Stimulated activated effector memory CD8-positive, alpha-beta T cell treated with anti-CD3 and anti-CD28 coated beads, Interleukin-12 subunit alpha, Interleukin-12 subunit beta, amount 100 ng/mL, for 72 hours (primary cell): ENCODE measurements around the gene FAM90A1.
"Not testable (repeated sequence)": the region's sequence is repeated elsewhere in the genome, so short reads cannot be mapped to it uniquely, and the experiment has no call there.

Experiments
- ATAC-seq: fragments of 150-1000 bp; cut with Tn5 transposase; 2 replicates; pipeline ENCODE4 v1.10.0; 2021
- DNase-seq, 2 donors: peaks; one replicate each; pipeline ENCODE4 v3.0.0; 2021 to 2022; ENCODE audit warnings: low spot score in 2 of 2
- H3K27ac Mint-ChIP-seq: one replicate; pipeline ENCODE4 v1.8.0; 2022; ENCODE audit warnings: mild to moderate bottlenecking, mixed read lengths
- H3K36me3 Mint-ChIP-seq: one replicate; pipeline ENCODE4 v1.8.0; 2022; ENCODE audit warnings: mild to moderate bottlenecking, mixed read lengths
- H3K4me1 Mint-ChIP-seq: one replicate; pipeline ENCODE4 v1.8.0; 2022; ENCODE audit warnings: mixed read lengths
- H3K4me3 Mint-ChIP-seq: one replicate; pipeline ENCODE4 v1.8.0; 2022; ENCODE audit warnings: mild to moderate bottlenecking, mixed read lengths
- H3K9me3 Mint-ChIP-seq: one replicate; pipeline ENCODE4 v1.8.0; 2022; ENCODE audit warnings: mixed read lengths

FAM90A1 gene

DNA sequence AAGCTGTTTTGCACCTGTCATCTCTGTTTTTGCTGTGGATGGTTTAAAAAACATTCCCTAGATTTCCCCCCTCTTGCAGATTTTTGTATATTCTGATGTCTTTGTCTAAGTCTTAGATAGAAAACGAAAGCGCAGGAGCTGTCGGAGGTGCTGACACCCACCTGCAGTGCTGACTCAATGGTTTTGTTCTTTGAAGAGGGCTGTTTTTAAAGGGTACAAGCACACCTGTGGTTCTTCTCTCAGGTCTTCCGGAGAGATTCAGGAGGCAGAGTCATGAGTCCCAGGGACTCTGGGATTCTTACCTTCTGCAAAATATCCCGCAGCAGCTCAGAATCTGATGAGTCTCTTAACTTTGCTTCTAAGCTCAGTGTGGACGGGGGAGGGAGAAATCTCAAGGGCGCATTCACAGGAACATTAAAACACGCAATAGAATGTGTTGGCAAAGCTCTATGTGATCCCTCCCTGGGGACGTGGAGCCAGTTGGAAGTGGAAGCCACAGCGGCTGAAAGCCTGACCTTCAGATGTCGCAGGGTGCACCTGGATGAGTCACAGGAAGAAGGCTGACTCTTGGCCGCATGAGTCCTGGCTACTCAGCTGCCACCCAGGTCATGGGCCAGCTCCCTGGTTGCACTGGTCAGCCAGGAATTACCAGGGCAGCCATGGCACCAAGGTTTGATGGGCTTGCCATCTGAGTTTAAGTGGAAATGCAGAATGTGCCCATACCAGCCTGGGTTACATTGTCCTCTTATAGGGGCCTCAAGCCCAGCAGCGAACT lies 13.1 kb upstream of the FAM90A1 start:
- H3K36me3 Mint-ChIP-seq, DNase-seq, H3K4me3 Mint-ChIP-seq, H3K9me3 Mint-ChIP-seq, H3K4me1 Mint-ChIP-seq, H3K27ac Mint-ChIP-seq, ATAC-seq: not testable (repeated sequence)

DNA sequence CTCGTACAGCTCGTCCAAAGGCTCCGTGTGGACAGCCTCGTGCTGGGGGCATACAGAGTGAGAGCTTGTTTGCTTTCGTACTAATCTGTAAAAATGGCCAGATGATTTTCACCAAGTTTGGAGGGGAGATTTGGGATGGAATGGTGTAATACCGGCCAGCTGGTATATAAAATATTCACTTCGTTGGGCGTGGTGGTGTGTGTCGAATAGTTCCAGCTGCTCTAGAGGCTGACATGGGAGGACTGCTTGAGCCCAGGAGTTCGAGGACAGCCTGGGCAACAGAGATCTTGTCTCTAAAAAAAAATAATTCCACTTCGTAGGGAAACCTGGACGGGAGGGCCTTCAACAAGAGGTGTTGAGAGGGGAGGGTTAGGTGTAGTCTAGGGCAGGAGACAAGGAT lies 9.6 kb upstream of the FAM90A1 start:
- H3K9me3 Mint-ChIP-seq, ATAC-seq, H3K4me1 Mint-ChIP-seq, H3K36me3 Mint-ChIP-seq, H3K27ac Mint-ChIP-seq, H3K4me3 Mint-ChIP-seq: not testable (repeated sequence)
- DNase-seq, result peak in 1 of 2 donors; percentile 47

DNA sequence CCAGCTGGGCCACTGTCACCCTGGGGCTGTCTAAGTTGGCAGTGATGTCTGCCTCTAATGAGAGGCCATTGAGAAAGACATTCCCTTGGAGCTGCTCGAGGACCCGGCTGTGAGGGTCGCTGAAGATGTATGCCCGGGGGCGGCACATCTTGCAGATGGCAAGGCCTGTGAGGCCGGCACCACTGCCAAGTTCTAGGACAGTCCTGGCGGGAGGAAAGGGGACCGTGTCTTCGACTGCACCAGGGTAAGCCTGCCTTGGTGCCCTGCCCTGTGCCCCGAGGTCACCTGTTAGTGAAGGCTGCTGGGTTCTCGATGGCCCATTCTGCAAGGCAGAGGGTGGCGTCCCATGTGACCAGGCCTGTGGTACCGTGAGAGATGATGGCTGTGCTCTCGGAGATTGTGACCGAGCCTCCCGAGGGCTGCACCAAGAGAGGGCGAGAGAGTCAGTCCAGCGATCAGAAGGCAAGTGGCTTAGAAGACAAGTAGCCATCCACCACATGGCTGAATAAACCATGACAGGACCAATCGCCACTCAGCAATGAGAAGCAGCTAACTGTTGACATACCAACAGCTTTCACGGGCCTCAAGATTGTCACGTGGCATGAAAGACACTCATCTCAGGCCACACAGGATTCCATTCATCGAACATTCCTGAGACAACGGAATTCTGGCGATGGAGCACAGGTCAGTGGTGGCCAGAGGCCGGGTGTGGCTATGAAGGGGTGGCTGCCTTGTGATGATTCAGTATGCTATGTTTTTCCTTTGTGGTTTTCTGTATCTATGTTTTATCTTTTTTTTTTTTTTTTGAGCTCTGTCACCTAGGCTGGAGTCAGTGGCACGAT lies 8.1 kb upstream of the FAM90A1 start:
- not testable (repeated sequence) for H3K36me3 Mint-ChIP-seq, H3K27ac Mint-ChIP-seq, ATAC-seq, H3K4me3 Mint-ChIP-seq, H3K9me3 Mint-ChIP-seq
- peaks cover 12% of the 10 kb centered on the region for H3K4me1 Mint-ChIP-seq
- DNase-seq, result peak in 1 of 2 donors; percentile 46

DNA sequence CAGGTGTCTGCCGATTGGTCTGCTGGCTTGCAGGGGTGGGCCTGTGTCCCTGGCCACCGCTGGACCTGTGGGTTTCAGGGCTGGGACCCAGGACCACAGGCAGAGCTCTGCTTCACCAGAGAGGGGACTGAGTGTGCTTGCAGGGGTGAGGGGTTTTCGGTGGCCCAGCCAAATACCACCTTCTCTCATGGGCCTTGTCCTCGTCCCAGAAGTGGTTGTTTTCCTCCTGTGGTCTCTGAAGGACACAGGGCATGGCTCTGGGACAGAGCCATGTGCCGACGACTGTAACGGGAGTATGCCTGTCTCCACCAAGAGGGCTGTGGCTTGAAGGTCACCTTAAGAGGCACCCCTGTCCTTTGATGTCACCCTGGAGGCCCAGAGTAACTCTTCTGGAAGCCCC lies 7.3 kb upstream of the FAM90A1 start:
- H3K9me3 Mint-ChIP-seq, H3K36me3 Mint-ChIP-seq, ATAC-seq, H3K27ac Mint-ChIP-seq, H3K4me3 Mint-ChIP-seq: not testable (repeated sequence)
- H3K4me1 Mint-ChIP-seq, result peaks cover 12% of the 10 kb centered on the region
- DNase-seq, result peak in 1 of 2 donors; percentile 47

DNA sequence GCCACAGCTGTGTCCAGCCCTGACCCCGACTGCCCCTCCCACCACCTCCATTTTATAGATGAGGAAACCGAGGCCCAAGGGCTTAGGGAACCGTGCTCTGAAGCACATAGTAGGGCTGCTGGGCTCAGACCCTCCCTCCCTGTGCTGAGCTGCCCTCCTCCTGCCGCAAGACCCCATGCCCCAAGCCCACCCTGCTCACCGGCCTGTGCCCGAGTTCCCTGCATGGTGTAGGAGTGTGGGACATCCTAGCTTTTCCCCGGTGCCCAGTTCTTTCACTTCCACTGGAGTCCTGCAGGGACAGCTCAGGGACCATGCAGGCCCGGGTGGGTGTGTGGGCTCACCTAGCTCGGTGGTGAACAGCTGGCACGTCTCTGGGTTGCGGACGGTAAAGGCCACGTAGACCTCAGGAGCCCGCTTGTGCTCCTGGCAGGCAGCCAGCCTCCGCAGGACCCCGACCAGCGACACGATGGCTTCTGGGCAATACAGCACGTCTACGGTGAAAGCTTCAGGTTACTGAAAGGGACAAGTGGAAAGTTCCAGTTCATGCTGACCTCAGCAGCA lies 6.6 kb upstream of the FAM90A1 start:
- H3K4me3 Mint-ChIP-seq, H3K36me3 Mint-ChIP-seq, DNase-seq, H3K9me3 Mint-ChIP-seq, ATAC-seq, H3K27ac Mint-ChIP-seq: not testable (repeated sequence)
- H3K4me1 Mint-ChIP-seq, result peaks cover 12% of the 10 kb centered on the region

DNA sequence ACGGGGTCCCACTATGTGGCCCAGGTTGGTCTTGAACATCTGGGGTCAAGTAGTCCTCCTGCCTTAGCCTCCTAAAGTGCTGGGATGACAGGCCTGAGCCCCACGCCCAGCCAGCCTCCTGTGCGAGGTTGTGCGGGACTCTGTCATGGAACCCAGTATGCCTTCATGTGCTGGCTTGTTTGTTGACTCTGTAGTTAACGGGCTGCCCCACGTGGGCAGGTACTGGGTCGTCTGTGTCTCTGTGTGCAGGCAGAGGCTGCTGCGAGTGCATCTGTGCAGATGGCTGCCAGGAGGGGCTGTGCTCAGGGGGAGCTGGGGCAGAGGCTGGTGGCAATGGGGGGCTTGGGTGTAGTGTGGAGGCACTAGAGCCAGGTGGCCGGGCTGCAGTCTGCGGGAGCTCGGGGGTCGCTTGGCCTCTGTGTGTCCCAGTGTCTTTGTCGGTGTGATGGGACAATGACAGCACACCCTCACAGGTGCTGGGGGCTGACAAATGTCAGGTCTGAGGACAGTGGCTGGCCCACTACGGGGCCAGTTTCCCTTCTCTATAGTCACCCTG lies 6.0 kb upstream of the FAM90A1 start:
- peaks cover 12% of the 10 kb centered on the region for H3K4me1 Mint-ChIP-seq
- not testable (repeated sequence) for H3K4me3 Mint-ChIP-seq, H3K27ac Mint-ChIP-seq, H3K9me3 Mint-ChIP-seq, H3K36me3 Mint-ChIP-seq, ATAC-seq
- DNase-seq, result peak in 1 of 2 donors; percentile 50

DNA sequence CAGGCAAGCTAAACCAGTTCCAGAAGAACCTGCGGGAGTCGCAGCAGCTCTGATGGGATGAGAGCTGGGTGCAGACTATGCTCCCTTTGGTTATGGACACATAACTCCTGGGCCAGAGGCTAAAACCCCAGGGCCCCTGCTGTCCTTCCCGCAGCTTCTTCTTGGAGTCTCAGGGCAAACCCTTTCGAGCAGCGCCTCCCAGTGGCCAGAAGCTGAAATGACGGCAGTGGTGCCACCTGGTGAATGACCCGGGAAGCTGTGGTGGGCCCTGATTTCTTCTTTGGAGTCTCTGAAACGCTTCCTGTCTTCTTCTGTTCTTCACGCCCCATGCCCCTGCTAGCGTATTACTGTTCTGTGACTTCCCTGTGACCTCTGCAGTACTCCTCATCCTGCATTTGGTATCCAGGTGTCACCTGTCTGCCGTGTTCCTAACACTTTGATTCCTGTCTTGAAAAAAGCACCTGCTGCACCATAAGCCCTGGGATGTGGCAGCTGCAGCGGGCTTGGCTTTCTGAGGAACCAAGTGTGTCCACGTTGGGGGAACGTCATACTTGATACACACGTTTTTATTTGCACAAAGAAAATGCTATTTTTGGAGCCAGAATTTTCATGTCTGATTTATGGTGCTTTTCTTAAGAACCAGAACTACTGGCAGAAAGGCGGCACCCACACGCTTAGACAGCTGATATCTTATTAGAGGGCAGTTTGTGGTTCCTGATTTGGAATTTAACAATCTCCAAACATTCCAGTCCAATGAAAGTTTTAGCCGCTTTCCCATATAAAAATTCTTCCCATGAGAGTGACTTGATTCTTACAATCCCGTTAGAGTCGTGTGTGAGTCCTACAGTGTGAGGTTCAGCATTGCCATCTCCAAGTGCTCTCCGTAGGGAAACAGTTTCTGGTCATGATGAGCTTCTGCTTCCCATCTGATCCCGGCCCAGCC lies 4.5 kb upstream of the FAM90A1 start:
- H3K36me3 Mint-ChIP-seq, H3K4me3 Mint-ChIP-seq, H3K27ac Mint-ChIP-seq, H3K9me3 Mint-ChIP-seq, ATAC-seq: not testable (repeated sequence)
- peaks cover 12% of the 10 kb centered on the region for H3K4me1 Mint-ChIP-seq
- DNase-seq, result peak; percentile 59 to 88

DNA sequence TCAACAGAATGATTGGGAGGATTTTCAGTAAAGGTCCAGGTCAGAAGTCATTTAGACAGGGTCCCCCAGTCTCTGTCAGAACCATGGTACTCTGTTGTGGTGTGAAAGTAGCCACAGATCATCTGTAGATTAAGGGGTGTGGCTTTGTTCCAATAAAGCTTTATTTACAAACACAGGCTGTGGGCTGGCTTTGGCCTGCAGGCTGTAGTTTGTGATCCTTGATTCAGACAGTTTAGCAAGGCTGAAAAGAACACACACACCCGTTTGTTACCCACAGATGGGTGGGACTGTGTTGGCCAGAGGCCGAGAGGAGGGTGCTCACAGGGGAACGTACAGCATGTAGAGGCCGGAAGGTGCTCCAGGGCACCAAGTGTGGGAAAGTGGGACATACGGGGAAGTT lies 3.6 kb upstream of the FAM90A1 start:
- H3K36me3 Mint-ChIP-seq, ATAC-seq, H3K4me3 Mint-ChIP-seq, H3K27ac Mint-ChIP-seq, H3K9me3 Mint-ChIP-seq: not testable (repeated sequence)
- H3K4me1 Mint-ChIP-seq, result peaks cover 12% of the 10 kb centered on the region
- peak in 1 of 2 donors; percentile 46 for DNase-seq

DNA sequence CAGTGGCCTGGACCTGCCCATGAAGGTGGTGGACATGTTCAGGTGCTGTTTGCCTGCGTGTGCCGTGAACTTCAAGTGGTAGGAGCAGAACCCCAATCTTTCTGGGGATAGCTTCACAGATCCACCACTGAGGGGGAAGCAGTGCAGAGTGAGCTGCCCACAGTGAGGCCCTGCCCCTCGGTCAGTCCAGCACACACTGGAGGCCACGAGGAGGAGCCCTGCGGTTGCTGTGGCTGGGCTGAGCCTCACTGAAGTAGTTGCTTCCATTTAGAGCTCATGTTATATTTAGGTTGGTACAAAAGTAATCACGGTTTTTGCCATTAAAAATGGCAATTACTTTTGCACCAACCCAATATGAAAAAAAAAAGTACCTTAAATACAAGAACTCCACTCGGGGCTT lies 2.1 kb upstream of the FAM90A1 start:
- H3K4me1 Mint-ChIP-seq, result peaks cover 12% of the 10 kb centered on the region
- not testable (repeated sequence) for H3K4me3 Mint-ChIP-seq, DNase-seq, H3K36me3 Mint-ChIP-seq, H3K9me3 Mint-ChIP-seq, ATAC-seq, H3K27ac Mint-ChIP-seq

DNA sequence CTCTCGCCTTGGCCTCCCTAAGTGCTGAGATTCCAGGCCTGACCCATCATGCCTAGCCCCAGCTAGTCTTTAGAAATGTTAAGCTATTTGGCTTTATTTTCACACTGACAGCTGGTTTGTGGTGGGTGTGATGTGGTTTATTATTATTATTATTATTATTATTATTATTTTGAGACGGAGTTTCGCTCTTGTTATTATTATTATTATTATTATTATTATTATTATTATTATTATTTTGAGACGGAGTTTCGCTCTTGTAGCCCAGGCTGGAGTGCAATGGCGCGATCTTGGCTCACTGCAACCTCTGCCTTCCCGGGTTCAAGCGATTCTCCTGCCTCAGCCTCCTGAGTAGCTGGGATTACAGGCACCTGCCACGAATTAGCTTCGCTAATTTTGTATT lies 1.2 kb upstream of the FAM90A1 start:
- not testable (repeated sequence) for H3K9me3 Mint-ChIP-seq, H3K36me3 Mint-ChIP-seq, ATAC-seq, H3K4me3 Mint-ChIP-seq, H3K27ac Mint-ChIP-seq, DNase-seq
- H3K4me1 Mint-ChIP-seq, result peaks cover 12% of the 10 kb centered on the region

DNA sequence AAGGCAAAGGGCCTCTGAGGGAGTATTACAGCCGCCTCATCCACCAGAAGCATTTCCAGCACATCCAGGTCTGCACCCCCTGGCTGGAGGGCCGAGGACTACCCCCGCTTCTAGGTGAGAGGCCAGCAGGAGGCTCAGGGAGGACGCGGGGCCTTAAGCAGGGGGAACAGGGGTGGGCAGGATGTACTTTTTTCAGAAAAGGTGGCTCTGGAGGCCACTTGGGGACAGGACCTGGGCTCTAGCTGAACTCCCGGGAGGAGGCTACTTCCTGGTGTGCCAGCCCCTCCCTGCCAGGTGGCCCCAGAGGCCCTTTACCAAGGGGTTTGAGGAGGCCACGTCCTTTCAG lies 287 bp upstream of the FAM90A1 start:
- DNase-seq, result peak in 1 of 2 donors; percentile 65
- not testable (repeated sequence) for H3K36me3 Mint-ChIP-seq, ATAC-seq, H3K9me3 Mint-ChIP-seq
- Mint-ChIP-seq H3K4me3 (peak overlapping the region; percentile 65), H3K4me1 (peaks cover 12% of the 10 kb centered on the region), H3K27ac (peak overlapping the region; percentile 40)

DNA sequence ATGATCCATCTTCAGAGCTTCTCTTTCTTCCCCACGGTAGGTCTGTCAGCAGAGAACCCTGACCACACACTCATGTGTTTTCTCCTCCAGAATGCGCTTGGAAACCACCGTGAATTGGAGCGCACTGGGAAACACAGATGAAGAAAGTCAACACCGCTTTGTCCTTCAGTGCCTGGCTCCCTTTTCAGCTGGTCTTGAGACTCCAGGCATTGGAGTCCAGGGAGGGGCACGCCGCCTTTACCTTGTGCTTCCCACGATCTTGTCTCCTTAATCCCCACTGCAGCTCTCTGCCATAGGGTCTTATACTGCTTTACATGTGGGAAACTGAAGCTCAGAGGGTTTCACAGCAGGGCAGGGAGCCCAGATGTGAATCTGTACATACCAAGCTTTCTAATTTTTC lies 1.1 kb downstream of the FAM90A1 start:
- no peaks in the 10 kb centered on the region for H3K9me3 Mint-ChIP-seq
- H3K4me1 Mint-ChIP-seq, result peaks cover 4% of the 10 kb centered on the region
- ATAC-seq (no peak), DNase-seq (no peak)
- H3K36me3 Mint-ChIP-seq, result no peaks in the 10 kb centered on the region
- H3K4me3 Mint-ChIP-seq, result peak overlapping the region; percentile 65
- H3K27ac Mint-ChIP-seq, result no peak overlapping the region

DNA sequence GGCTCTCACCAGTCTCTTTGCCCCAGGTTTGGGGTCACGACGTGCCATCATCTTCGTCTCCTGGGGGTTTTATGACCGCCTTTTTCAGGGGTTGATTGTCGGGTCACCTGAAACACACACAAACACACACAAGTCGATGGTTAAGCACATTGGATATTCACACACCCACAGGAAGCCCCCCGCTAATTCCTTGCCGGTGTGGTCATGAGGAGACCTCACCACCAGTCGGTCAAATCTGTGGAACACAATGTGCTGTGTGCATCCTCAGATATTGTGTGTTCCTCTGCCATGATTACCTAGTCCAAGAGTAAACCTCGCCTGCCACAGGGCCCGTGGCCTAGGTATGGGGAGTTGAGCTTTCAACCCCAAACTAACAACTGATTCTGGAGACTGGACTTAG lies 2.6 kb downstream of the FAM90A1 start:
- not testable (repeated sequence) for ATAC-seq, H3K9me3 Mint-ChIP-seq, H3K36me3 Mint-ChIP-seq, H3K4me3 Mint-ChIP-seq, H3K4me1 Mint-ChIP-seq, H3K27ac Mint-ChIP-seq, DNase-seq

DNA sequence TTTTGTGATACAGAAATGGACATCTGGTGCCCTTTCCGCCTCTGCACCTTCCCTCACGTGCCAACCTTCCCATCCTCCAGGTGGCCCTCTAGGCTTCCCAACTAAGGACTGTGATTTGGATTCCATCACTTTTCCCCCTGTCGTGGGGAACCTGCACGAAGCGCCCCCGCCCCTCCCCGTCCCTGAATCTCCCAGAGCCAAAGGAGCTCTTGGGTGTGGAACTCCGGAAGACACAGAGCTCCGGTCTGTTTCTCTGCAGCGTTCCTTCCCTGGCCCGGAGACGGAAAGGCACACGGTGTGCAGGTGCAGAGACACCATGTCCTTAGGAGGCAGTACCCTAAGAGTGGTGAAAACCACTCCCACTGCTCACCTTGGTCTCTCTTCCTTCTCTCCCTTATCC lies 3.8 kb downstream of the FAM90A1 start:
- H3K4me3 Mint-ChIP-seq, ATAC-seq, DNase-seq, H3K36me3 Mint-ChIP-seq, H3K9me3 Mint-ChIP-seq, H3K27ac Mint-ChIP-seq, H3K4me1 Mint-ChIP-seq: not testable (repeated sequence)

DNA sequence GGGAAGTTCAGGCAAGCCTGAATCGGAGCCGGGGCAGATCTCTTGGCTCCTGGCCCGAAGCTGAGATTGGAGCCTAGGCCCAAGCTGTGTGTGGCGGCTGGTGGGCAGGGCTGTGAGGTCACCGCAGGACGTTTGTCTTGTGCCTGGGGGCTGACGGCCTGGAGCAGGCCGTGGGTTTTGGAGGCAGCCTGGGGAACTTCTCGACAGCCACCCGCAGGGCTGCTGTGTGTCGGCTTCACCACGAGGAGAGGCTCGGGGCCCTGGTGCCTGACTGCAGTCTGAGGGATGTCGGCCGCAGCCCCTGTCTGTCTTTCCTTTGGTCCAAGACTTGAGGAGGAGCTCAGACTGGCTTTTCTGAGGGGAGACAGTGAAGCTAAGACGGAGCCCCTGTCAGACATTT lies 5.1 kb downstream of the FAM90A1 start:
- not testable (repeated sequence) for H3K4me1 Mint-ChIP-seq, ATAC-seq, H3K4me3 Mint-ChIP-seq, H3K9me3 Mint-ChIP-seq, H3K36me3 Mint-ChIP-seq, H3K27ac Mint-ChIP-seq, DNase-seq
